Aorta (tissue), 5 donors: ENCODE data around the gene SYPL1. TPM values are rescaled to one million over a fixed set of nuclear protein-coding genes. Genes with fewer than 3 reads are reported as not detected.

Experiments
- ATAC-seq: fragments of 200-7000 bp; cut with Tn5 transposase; one replicate; pipeline ENCODE4 v1.9.1; 2022; ENCODE audit warnings: moderate library complexity; ENCODE audit not compliant: low FRiP score
- DNase-seq, 2 donors: peaks; one replicate each; pipeline ENCODE4 v3.0.0-alpha.2; 2020
- H3K27ac ChIP-seq, 2 donors: one replicate each; pipeline ENCODE4 v1.5.1; 2013; ENCODE audit warnings: low read length in 2 of 2, mild to moderate bottlenecking in 2 of 2, moderate library complexity in 2 of 2, control low read depth in 1 of 2, inconsistent platforms in 1 of 2, low read depth in 1 of 2
- H3K27me3 ChIP-seq, 2 donors: one replicate each; pipeline ENCODE4 v1.6.1; 2013; ENCODE audit warnings: control low read depth in 1 of 2, low read length in 1 of 2, mild to moderate bottlenecking in 1 of 2, moderate library complexity in 1 of 2; ENCODE audit not compliant: insufficient read depth in 2 of 2, control insufficient read depth in 1 of 2
- H3K36me3 ChIP-seq, 2 donors: one replicate each; pipeline ENCODE4 v1.6.1; 2013; ENCODE audit warnings: control low read depth in 1 of 2, low read length in 1 of 2, mild to moderate bottlenecking in 1 of 2; ENCODE audit not compliant: insufficient read depth in 2 of 2, control insufficient read depth in 1 of 2
- H3K4me1 ChIP-seq, 2 donors: one replicate each; pipeline ENCODE4 v1.6.1; 2013; ENCODE audit warnings: low read length in 2 of 2, control low read depth in 1 of 2, mild to moderate bottlenecking in 1 of 2, moderate library complexity in 1 of 2; ENCODE audit not compliant: insufficient read depth in 2 of 2, control insufficient read depth in 1 of 2
- H3K4me3 ChIP-seq, 2 donors: one replicate each; pipeline ENCODE4 v1.5.1; 2013; ENCODE audit warnings: low read length in 2 of 2, control low read depth in 1 of 2, mild to moderate bottlenecking in 1 of 2
- H3K9me3 ChIP-seq: one replicate; pipeline ENCODE4 v1.6.1; 2013; ENCODE audit warnings: mild to moderate bottlenecking, low read length; ENCODE audit not compliant: control insufficient read depth
- WGBS, 2 donors: extraction: QIAGEN DNeasy Blood & Tissue Kit; methylation state at CpG; one replicate each; pipeline ENCODE4 v1.1.7; 2013; 5-methylcytosine and 5-hydroxymethylcytosine counted together
- intact Hi-C, 2 donors: fragments of 100-400 bp; cut with DNase I; formaldehyde crosslinking; loops; one replicate each; pipeline versions ENCODE4 v1.14.2 to v1.15.0; 2022
- polyA plus RNA-seq, 2 donors: library from polyadenylated mRNA; stranded (reverse); fragments of 200-250 nt; gene quantifications; one replicate each; pipeline ENCODE4 v1.2.3, GENCODE V29; 2013
- total RNA-seq, 2 donors: library from RNA; stranded (reverse); fragmentation: NEBNext Ultra II Directional; extraction: Animal tissue kit (Norgen Biotek cat#: 25700); gene quantifications; one replicate each; pipeline ENCODE4 v1.2.1, GENCODE V29; 2021
- donor health status: healthy with polysubstance abuse.
- donor health status: Bipolar disorder and iron deficiency.
- donor health status: DM: no; HTN: no; CAD: no.
- donor health status: DM: no; HTN: no; CAD: no.
- donor health status: DM: yes; HTN: yes; CAD: no.

Gene SYPL1
- total and polyA plus RNA-seq, 4 donors = 38.9 to 70.5 (median 62.5) TPM

DNA sequence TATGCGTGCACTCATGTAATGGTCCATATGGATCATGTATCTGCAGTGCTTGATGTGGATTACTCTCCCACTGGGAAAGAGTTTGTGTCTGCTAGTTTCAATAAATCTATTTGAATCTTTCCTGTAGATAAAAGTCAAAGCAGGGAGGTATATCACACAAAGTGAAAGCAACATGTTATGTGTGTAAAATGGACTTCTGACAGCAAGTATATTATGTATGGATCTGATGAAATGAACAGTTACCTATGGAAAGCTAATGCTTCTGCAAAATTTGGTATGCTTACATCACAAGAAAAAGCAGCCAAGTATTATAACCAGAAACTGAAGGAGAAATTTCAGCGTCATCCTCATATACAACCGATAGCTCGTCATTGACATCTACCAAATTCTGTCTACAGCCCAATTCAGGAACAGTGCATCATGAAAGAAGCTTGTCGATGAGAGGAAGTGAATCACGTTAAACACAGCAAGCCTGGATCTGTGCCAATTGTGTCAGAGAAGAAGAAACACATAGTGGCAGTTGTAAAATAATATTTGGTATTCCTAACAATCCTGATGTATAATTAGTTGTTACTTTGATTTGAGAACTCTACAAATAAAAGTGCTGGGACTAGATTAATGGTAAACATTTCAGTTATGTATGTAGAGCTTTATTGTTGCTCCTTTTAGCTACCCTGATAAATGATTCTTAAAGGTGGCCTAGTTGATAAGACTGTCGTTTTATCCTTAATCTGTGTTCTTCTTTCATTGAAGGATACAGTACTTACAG lies 14.2 kb upstream of the SYPL1 start:
- no peaks in the 10 kb centered on the region for H3K4me1 ChIP-seq
- H3K4me3 ChIP-seq = no peak overlapping the region
- DNase-seq = no peak
- no peaks in the 10 kb centered on the region for H3K36me3 ChIP-seq
- ATAC-seq = no peak
- H3K27me3 ChIP-seq = no peaks in the 10 kb centered on the region
- 68% methylated on average over 7 of the region's 7 CpGs for WGBS, 2 donors
- no peak overlapping the region for H3K27ac ChIP-seq
- H3K9me3 ChIP-seq = no peaks in the 10 kb centered on the region
- intact Hi-C loops = no loop called here

DNA sequence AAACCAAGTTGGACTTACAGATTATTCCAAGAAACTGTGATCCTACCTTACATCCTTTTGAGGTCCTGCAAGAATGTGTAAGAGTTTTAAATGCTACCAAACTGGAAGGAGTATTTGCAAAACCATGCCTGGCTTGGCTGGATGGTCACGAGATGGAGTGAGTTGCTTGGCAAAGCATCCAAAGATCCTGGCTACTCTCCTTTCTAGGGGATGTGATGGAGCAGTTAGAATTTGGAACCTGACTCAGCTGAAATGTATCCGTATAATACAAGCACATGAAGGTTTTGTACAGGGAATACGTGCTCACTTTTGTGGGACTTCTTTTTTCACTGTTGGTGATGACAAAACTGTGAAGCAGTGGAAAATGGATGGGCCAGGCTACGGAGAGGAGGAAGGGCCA lies 13.3 kb upstream of the SYPL1 start:
- H3K4me1 ChIP-seq = no peaks in the 10 kb centered on the region
- no peak for ATAC-seq
- DNase-seq = no peak
- no peak overlapping the region for H3K27ac ChIP-seq
- no peaks in the 10 kb centered on the region for H3K27me3 ChIP-seq
- H3K4me3 ChIP-seq = no peak overlapping the region
- WGBS, 2 donors = 46 to 51% methylated on average over 4 of the region's 4 CpGs
- H3K9me3 ChIP-seq = no peaks in the 10 kb centered on the region
- no peaks in the 10 kb centered on the region for H3K36me3 ChIP-seq
- intact Hi-C loops = no loop called here

GRCh38 chr7:106124186-106124585 lies 12.1 kb upstream of the SYPL1 start:
- no peaks in the 10 kb centered on the region for H3K4me1 ChIP-seq
- H3K36me3 ChIP-seq = no peaks in the 10 kb centered on the region
- H3K4me3 ChIP-seq = no peak overlapping the region
- ATAC-seq (no peak), DNase-seq (no peak)
- intact Hi-C loops = no loop called here
- H3K9me3 ChIP-seq = no peaks in the 10 kb centered on the region
- 29 to 38% methylated on average over 1 of the region's 1 CpG for WGBS, 2 donors
- no peaks in the 10 kb centered on the region for H3K27me3 ChIP-seq
- H3K27ac ChIP-seq = no peak overlapping the region

DNA sequence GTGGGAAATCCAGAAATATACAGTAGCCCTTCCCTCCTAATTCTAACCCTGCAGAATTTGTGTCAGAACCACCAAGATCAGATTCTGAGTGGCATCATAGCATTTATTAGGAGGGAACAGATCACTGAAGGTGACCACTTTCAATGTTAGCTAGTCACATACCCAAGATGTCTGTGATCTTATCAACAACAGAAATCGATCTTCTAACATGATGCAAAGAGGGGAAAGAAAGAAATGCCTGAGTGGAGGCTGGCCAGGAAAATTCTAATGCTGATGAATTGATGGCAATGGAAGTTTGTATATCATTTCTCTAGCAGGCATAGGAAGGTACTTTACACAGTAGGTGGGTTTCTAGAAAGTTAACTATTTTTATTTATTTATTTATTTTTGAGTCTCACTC lies 10.6 kb upstream of the SYPL1 start:
- H3K4me3 ChIP-seq = no peak overlapping the region
- no peaks in the 10 kb centered on the region for H3K27me3 ChIP-seq
- no peak overlapping the region for H3K27ac ChIP-seq
- 68 to 83% methylated on average over 1 of the region's 1 CpG for WGBS, 2 donors
- no peaks in the 10 kb centered on the region for H3K9me3 ChIP-seq
- intact Hi-C loops = no loop called here
- ATAC-seq (no peak), DNase-seq (no peak)
- H3K36me3 ChIP-seq = no peaks in the 10 kb centered on the region
- no peaks in the 10 kb centered on the region for H3K4me1 ChIP-seq

DNA sequence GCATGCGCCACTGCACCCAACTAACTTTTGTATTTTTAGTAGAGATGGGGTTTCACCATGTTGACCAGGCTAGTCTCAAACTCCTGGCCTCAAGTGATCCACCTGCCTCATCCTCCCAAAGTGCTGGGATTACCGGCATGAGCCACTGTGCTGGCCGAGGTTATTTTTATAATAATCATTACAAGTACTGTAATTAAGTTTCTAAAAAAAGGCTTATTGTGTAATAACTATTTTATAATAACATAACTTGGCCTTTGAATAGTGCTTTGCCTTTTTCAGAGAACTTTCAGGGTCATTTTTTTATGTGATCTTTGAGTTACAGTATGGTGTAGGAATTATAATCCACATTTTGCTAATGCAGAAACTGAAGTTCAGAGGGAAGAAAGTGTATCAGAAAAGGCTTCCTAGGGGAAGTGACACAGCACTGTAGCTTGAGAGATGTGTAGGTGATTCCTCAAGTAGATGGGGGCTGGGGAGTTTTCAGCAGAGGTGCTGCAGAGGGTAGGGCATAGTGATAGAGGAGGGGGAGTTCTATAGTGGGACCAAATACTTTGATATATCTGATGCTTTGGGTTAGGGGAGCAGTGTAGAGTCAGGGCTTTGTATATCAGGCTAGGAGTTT lies 9.2 kb upstream of the SYPL1 start:
- no peak for ATAC-seq
- Histone ChIP-seq H3K27me3 (no peaks in the 10 kb centered on the region), H3K36me3 (no peaks in the 10 kb centered on the region), H3K9me3 (no peaks in the 10 kb centered on the region), H3K27ac (no peak overlapping the region), H3K4me3 (no peak overlapping the region), H3K4me1 (no peaks in the 10 kb centered on the region)
- WGBS, 2 donors = 91 to 92% methylated on average over 3 of the region's 3 CpGs
- DNase-seq = no peak
- intact Hi-C loops = no loop called here

GRCh38 chr7:106120500-106120899 lies 8.4 kb upstream of the SYPL1 start:
- DNase-seq = no peak
- intact Hi-C loops = no loop called here
- H3K4me1 ChIP-seq = no peaks in the 10 kb centered on the region
- H3K27ac ChIP-seq = no peak overlapping the region
- WGBS, 2 donors = 89% methylated on average over 2 of the region's 2 CpGs
- H3K27me3 ChIP-seq = no peaks in the 10 kb centered on the region
- no peaks in the 10 kb centered on the region for H3K36me3 ChIP-seq
- H3K9me3 ChIP-seq = no peaks in the 10 kb centered on the region
- ATAC-seq = no peak
- H3K4me3 ChIP-seq = no peak overlapping the region

GRCh38 chr7:106119719-106120118 lies 7.6 kb upstream of the SYPL1 start:
- intact Hi-C loops = no loop called here
- no peaks in the 10 kb centered on the region for H3K4me1 ChIP-seq
- no peaks in the 10 kb centered on the region for H3K36me3 ChIP-seq
- WGBS, 2 donors = 83 to 92% methylated on average over 3 of the region's 3 CpGs
- H3K27ac ChIP-seq = no peak overlapping the region
- H3K4me3 ChIP-seq = no peak overlapping the region
- no peaks in the 10 kb centered on the region for H3K9me3 ChIP-seq
- ATAC-seq = no peak
- DNase-seq = no peak
- H3K27me3 ChIP-seq = no peaks in the 10 kb centered on the region

DNA sequence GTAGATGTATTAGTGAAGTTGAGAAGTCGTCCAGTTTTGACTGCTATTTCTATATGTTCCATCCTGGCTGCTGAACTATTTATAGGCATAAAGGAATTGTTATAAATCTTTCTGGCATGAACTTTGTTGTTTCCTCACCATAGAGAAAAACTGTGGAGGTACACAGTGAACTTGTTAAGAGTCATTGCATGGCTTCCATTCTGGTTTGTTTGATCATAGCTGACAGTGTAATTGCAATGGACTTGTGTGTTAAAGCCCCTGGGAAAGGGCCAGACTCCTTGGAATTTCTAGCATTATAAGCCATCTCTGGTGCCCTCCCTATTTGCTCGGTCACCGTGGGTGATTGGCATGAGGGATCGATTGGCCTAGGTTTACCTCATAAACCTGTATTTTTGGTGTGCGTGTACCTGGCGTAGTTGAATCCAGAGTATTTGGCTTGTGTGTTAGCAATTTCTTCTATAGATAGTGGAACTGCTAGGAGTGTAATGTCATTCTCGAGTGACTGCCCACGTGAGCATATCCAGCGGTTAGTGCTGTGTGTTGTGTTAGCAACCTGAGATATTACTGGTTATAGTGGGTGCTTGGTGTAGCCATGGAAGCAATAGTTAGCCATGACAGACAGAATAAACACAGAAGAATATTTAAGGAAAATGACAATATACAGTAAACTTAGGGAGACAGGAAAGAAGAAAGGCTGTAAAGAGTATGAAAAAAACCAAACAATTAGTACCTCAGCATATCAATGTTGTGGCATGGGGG lies 5.9 kb upstream of the SYPL1 start:
- DNase-seq (no peak), ATAC-seq (no peak)
- no peak overlapping the region for H3K27ac ChIP-seq
- no peaks in the 10 kb centered on the region for H3K4me1 ChIP-seq
- H3K4me3 ChIP-seq = no peak overlapping the region
- intact Hi-C loops = no loop called here
- no peaks in the 10 kb centered on the region for H3K36me3 ChIP-seq
- no peaks in the 10 kb centered on the region for H3K27me3 ChIP-seq
- no peaks in the 10 kb centered on the region for H3K9me3 ChIP-seq
- 81% methylated on average over 9 of the region's 9 CpGs for WGBS, 2 donors
